HepG2 (cell line): ENCODE measurements around the gene FGF2. TPM values are rescaled to one million over a fixed set of nuclear protein-coding genes. Genes with fewer than 3 reads are reported as not detected.

Source experiments
- CBX2 ChIP-seq, 2 experiments: fragments of 200-600 bp in 1 of 2; sonication (generic); formaldehyde crosslinking in 1 of 2; IDR thresholded peaks; 2 replicates each; pipeline versions ENCODE4 v1.7.0 to v1.8.1; 2018 to 2022; ENCODE audit warnings: low read depth in 2 of 2, low read length in 1 of 2, mild to moderate bottlenecking in 1 of 2, missing genetic modification reagents in 1 of 2
- DNMT3B ChIP-seq: conservative IDR thresholded peaks from 2 replicates; pipeline ENCODE4 v1.6.1; 2016; ENCODE audit warnings: missing biosample characterization, control low read depth
- HCFC1 ChIP-seq: fragments of 150-350 bp; IDR thresholded peaks from 2 replicates; pipeline ENCODE4 v1.6.1; 2014; ENCODE audit warnings: low read depth, low read length
- JUN ChIP-seq: sonication (generic); formaldehyde crosslinking; IDR thresholded peaks from 2 replicates; pipeline ENCODE4 v1.4.0; 2020; ENCODE audit warnings: mild to moderate bottlenecking, missing genetic modification reagents
- KMT2A ChIP-seq: sonication (generic); formaldehyde crosslinking; IDR thresholded peaks from 2 replicates; pipeline ENCODE4 v1.4.0; 2020; ENCODE audit warnings: missing genetic modification reagents
- MAZ ChIP-seq, 2 experiments: sonication (generic) in 1 of 2; formaldehyde crosslinking in 1 of 2; IDR thresholded peaks; 2 replicates each; pipeline versions ENCODE4 v1.5.0 to v1.6.1; 2012 to 2020; ENCODE audit warnings: low read depth in 2 of 2, mild to moderate bottlenecking in 2 of 2, borderline replicate concordance in 1 of 2, improper control_type of control experiment in 1 of 2, low read length in 1 of 2, missing genetic modification reagents in 1 of 2, moderate library complexity in 1 of 2
- MXD1 ChIP-seq: sonication (generic); formaldehyde crosslinking; IDR thresholded peaks from 2 replicates; pipeline ENCODE4 v1.4.0; 2020; ENCODE audit warnings: mild to moderate bottlenecking, missing genetic modification reagents
- NCOA1 ChIP-seq: sonication (generic); formaldehyde crosslinking; IDR thresholded peaks from 2 replicates; pipeline ENCODE4 v1.9.0; 2021; ENCODE audit warnings: missing genetic modification reagents
- NFAT5 ChIP-seq: sonication (generic); formaldehyde crosslinking; IDR thresholded peaks from 2 replicates; pipeline ENCODE4 v1.4.0; 2020; ENCODE audit warnings: missing genetic modification reagents
- RBAK ChIP-seq: sonication (generic); formaldehyde crosslinking; IDR thresholded peaks from 2 replicates; pipeline ENCODE4 v1.5.1; 2020; ENCODE audit warnings: mild to moderate bottlenecking, missing genetic modification reagents
- SAP130 ChIP-seq: IDR thresholded peaks from 2 replicates; pipeline ENCODE4 v1.6.1; 2016; ENCODE audit warnings: low read depth
- ZBTB49 ChIP-seq: sonication (generic); formaldehyde crosslinking; IDR thresholded peaks from 2 replicates; pipeline ENCODE4 v1.4.0; 2020; ENCODE audit warnings: missing genetic modification reagents, borderline replicate concordance
- ZEB1 ChIP-seq: IDR thresholded peaks from 2 replicates; pipeline ENCODE4 v1.6.1; 2012; ENCODE audit warnings: mild to moderate bottlenecking, low read depth, inconsistent platforms; ENCODE audit not compliant: insufficient replicate concordance
- ZNF180 ChIP-seq: sonication (generic); formaldehyde crosslinking; IDR thresholded peaks from 2 replicates; pipeline ENCODE4 v1.4.0; 2020; ENCODE audit warnings: low read depth, missing genetic modification reagents, borderline replicate concordance
- ZNF296 ChIP-seq: sonication (generic); formaldehyde crosslinking; conservative IDR thresholded peaks from 2 replicates; pipeline ENCODE4 v1.5.0; 2020; ENCODE audit warnings: mild to moderate bottlenecking, missing genetic modification reagents
- ZNF512 ChIP-seq: sonication (generic); formaldehyde crosslinking; IDR thresholded peaks from 2 replicates; pipeline ENCODE4 v1.4.0; 2020; ENCODE audit warnings: mild to moderate bottlenecking, missing genetic modification reagents
- ZNF784 ChIP-seq: sonication (generic); formaldehyde crosslinking; IDR thresholded peaks from 2 replicates; pipeline ENCODE4 v1.5.1; 2020; ENCODE audit warnings: missing genetic modification reagents, mild to moderate bottlenecking, borderline replicate concordance
- polyA plus RNA-seq, 8 experiments: library from polyadenylated mRNA; depleted of rRNA in 3 of 8; stranded (reverse) in 7 of 8; unstranded in 1 of 8; fragments of >200 nt; fragmentation: Illumina TruSeq in 4 of 8; extraction: Trizol in 4 of 8; gene quantifications; 2 replicates each; pipeline versions ENCODE4 v1.2.1 to v1.2.3, GENCODE V29; 2011 to 2016; ENCODE audit warnings: low read depth in 4 of 8, missing spikeins in 1 of 8, mixed read lengths in 1 of 8; ENCODE audit not compliant: insufficient read depth in 1 of 8
- total RNA-seq, 5 experiments: library from RNA; depleted of rRNA; stranded (reverse); fragments of >200 nt; fragmentation: Illumina TruSeq; extraction: Trizol; gene quantifications; 2 replicates each; pipeline ENCODE4 v1.2.3, GENCODE V29; 2016; ENCODE audit warnings: low read depth in 1 of 5

FGF2 gene
- total and polyA plus RNA-seq, 2 of the 13 experiments (the other 11 are each of a cell fraction or from before 2014, with no cell fraction given) = 0.01 to 0.02 TPM

GRCh38 chr4:122921971-122922876 lies 95.6 kb downstream of the FGF2 start, which contains the start of gene NUDT6 (continued):
- peak; percentile 20; the same call in 1 of the 2 replicates for TF ChIP-seq ZNF784 (CRISPR knock-in tag)
- no peak for TF ChIP-seq JUN
- no peak for TF ChIP-seq NCOA1 (CRISPR knock-in tag)
- TF ChIP-seq ZNF180 (CRISPR knock-in tag) = no peak
- peak; percentile 43; the same call in 1 of the 2 replicates for TF ChIP-seq MXD1 (CRISPR knock-in tag)
- no peak for TF ChIP-seq KMT2A (CRISPR knock-in tag)
- TF ChIP-seq ZEB1 = peak; percentile 1
- TF ChIP-seq NFAT5 = no peak
- no peak for TF ChIP-seq ZBTB49 (CRISPR knock-in tag)
- TF ChIP-seq ZNF512 (CRISPR knock-in tag) = no peak
- peak; percentile 17 for TF ChIP-seq SAP130 (CRISPR knock-in tag)
- no peak for TF ChIP-seq HCFC1
- no peak for TF ChIP-seq RBAK
- TF ChIP-seq DNMT3B (CRISPR knock-in tag) = no peak
- 0 out of 2 replicates have a peak, but pooled peaks have one; percentile 40 for TF ChIP-seq ZNF296 (CRISPR knock-in tag)
- TF ChIP-seq MAZ (IDR thresholded peaks at IDR 0.05; ENCODE audit: borderline replicate concordance, low read depth, low read length) = no peak
- peak; percentile 69 for TF ChIP-seq MAZ (CRISPR knock-in tag; IDR thresholded peaks at IDR 0.05; ENCODE audit: low read depth)
- no peak for TF ChIP-seq CBX2 (IDR thresholded peaks at IDR 0.05; ENCODE audit: low read depth, low read length)
- no peak for TF ChIP-seq CBX2 (CRISPR knock-in tag; IDR thresholded peaks at IDR 0.05; ENCODE audit: low read depth)
